Right lobe of liver (tissue), 4 donors: ENCODE data around the gene CCDC88C.

Experiments
- CTCF ChIP-seq, 4 donors: fragments of 200-600 bp in 3 of 4; fragments of 450-650 bp in 1 of 4; IDR thresholded peaks; one replicate each; pipeline versions ENCODE4 v1.5.1 to v1.8.0; 2016 to 2022; ENCODE audit warnings: antibody characterized with exemption in 4 of 4, mild to moderate bottlenecking in 2 of 4
- POLR2A ChIP-seq: fragments of 450-650 bp; IDR thresholded peaks from one replicate; pipeline ENCODE4 v1.6.1; 2017; ENCODE audit warnings: antibody characterized with exemption, mild to moderate bottlenecking
- donor health status: DM: no; HTN: no; CAD: no.
- donor health status: DM: no; HTN: no; CAD: no.
- donor health status: DM: no; HTN: yes; CAD: no.

GRCh38 chr14:91335191-91336092, 82.2 kb downstream of the CCDC88C start:
- TF ChIP-seq CTCF (IDR thresholded peaks at IDR 0.05) = no peak
- no peak for TF ChIP-seq POLR2A
